ENCODE measurements around the gene SKI.

SKI gene

DNA sequence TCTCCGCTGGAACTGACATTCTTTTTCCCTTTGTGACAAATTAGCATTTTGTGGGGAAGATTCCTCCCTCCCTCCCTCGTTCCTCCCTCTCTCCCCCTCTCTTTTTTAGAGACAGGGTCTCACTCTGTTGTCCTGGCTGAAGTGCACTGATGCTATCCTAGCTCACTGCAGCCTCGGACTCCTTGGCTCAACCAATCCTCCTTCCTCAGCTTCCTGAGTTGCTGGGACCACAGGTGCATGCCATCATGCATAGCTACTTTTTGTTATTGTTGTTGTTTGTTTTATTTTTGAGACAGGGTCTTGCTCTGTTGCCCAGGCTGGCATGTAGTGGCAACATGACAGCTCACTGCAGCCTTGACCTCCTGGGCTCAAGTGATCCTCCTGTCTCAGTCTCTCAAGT, 6.8 kb upstream of the SKI start:
- no peaks in the 10 kb centered on the region for H3K9me3 ChIP-seq (ENCODE audit: control insufficient read depth, low read length)
- H3K36me3 ChIP-seq (ENCODE audit: control insufficient read depth, insufficient read depth, low read length), result no peaks in the 10 kb centered on the region
- H3K27ac ChIP-seq (ENCODE audit: insufficient read depth, low read length, poor library complexity, severe bottlenecking), result no peak overlapping the region
- DNase-seq, result no peak
- H3K4me1 ChIP-seq (ENCODE audit: control insufficient read depth, insufficient read depth, low read length, poor library complexity, severe bottlenecking), result no peaks in the 10 kb centered on the region
- H3K4me3 ChIP-seq (ENCODE audit: insufficient read depth, low read depth, low read length, poor library complexity, severe bottlenecking), result no peak overlapping the region
- no peaks in the 10 kb centered on the region for H3K27me3 ChIP-seq (replicated peaks; ENCODE audit: control insufficient read depth, insufficient read depth, low read length, poor library complexity, severe bottlenecking)

DNA sequence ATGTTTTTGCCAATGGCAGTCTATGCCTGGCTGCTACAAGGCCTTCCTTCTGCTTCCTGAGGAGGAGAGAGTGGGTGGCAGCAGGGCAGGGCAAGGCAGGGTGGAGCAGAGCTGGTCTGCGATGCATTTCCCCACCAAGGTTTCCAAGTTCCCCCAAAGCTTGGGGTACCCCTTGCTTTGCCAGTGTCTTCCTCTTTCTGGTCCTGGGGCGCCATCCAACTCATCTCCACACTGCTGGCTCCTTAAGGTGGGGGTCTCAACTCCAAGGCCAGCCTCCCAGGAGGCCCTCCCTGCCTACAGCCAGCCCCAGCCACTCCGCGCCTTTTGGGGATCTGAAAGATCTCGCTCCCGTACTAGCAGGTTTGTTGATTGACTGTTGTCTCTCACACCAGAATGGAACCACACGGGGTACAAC, 3.9 kb upstream of the SKI start:
- DNase-seq, result no peak
- H3K4me3 ChIP-seq (ENCODE audit: insufficient read depth, low read depth, low read length, poor library complexity, severe bottlenecking), result no peak overlapping the region

DNA sequence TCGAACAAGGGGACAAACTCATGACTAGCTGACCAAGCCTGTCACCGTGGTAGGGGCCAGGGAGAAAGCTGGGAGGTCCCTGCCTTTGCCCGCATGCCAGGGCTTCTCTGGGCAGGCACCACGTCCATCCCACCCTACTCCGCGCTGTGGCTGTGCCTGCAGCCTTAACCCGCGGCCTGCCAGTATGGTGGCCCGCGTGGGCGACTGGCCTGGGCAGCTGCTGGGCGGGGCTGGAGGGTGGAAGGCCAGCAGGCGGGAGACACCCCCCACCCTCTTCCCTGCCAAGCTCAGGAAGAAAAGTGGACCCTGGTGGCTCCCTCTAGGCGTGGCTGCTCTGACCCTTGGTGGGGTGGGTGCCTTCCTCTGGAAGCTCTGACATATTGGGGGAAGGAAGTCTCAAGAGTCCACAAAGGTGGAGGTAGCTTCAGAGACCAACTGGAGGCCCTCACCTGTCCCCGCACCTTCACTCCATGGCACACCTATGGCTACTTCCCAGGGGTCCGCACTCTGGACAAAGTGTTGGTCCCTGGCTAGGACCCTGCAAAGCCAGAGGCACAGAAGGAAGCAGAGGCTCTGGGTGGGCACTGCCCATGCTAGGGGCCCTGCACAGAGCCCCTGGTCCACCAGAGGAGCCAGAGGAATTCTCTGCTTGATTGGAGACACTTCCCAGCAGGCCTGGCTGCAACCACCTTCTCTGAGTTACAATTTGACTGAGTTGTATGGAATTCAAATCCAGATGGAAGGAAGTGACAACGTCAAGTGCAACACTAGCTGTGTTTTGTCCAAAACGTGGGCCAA, 3.3 kb upstream of the SKI start:
- Histone ChIP-seq H3K36me3 (ENCODE audit: control insufficient read depth, insufficient read depth, low read length) (peaks cover 2% of the 10 kb centered on the region), H3K9me3 (ENCODE audit: control insufficient read depth, low read length) (no peaks in the 10 kb centered on the region), H3K4me1 (ENCODE audit: control insufficient read depth, insufficient read depth, low read length, poor library complexity, severe bottlenecking) (peaks cover 5% of the 10 kb centered on the region), H3K27ac (ENCODE audit: insufficient read depth, low read length, poor library complexity, severe bottlenecking) (no peak overlapping the region), H3K27me3 (replicated peaks; ENCODE audit: control insufficient read depth, insufficient read depth, low read length, poor library complexity, severe bottlenecking) (no peaks in the 10 kb centered on the region), H3K4me3 (ENCODE audit: insufficient read depth, low read depth, low read length, poor library complexity, severe bottlenecking) (no peak overlapping the region)
- DNase-seq, result no peak

More for the DNA sequence above, 3.9 kb upstream of the SKI start:
- Histone ChIP-seq H3K27ac (ENCODE audit: insufficient read depth, low read length, poor library complexity, severe bottlenecking) (no peak overlapping the region), H3K36me3 (ENCODE audit: control insufficient read depth, insufficient read depth, low read length) (no peaks in the 10 kb centered on the region), H3K9me3 (ENCODE audit: control insufficient read depth, low read length) (no peaks in the 10 kb centered on the region), H3K27me3 (replicated peaks; ENCODE audit: control insufficient read depth, insufficient read depth, low read length, poor library complexity, severe bottlenecking) (no peaks in the 10 kb centered on the region), H3K4me1 (ENCODE audit: control insufficient read depth, insufficient read depth, low read length, poor library complexity, severe bottlenecking) (peaks cover 5% of the 10 kb centered on the region)

DNA sequence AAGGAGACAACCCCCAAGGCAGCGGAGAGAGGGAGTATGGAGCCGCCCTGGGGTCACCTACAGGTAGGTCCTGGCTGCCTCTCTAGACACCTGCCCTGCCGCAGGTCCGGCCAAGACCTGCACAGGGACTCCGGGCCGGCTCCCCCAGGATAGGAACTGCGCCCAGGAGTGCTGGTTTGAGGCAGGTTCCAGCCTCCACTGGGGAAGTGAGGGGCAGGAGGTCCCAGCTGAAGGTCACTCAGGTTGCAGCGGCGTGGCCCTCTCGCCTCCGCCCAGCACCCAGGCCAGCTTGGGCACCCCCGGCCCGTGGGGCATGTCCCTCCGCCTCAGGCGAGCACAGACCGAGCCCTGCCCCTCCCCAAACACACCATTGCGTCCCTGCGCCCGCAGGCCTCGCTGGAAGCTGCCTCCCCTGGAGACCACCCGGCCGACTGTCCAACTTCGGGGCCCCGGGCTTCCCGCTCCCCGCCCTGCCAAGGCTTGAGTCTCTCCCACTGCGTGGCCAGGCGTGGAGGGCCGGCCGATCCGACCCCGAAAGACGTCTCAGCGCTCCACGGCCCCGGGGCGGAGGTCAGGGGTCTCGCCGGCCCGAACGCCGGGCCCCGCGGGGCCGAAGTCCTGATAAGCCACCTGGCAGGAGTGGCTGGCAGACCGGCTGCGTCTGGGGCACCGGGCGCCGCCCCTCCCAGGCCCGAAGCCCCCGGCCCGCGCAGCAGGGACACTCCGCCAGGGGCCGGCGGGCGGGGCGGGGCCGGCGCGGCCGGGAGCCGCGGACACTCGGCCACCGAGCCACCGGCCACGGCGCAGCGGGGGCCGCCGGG, 1.4 kb upstream of the SKI start:
- H3K9me3 ChIP-seq (ENCODE audit: control insufficient read depth, low read length), result no peaks in the 10 kb centered on the region
- H3K4me1 ChIP-seq (ENCODE audit: control insufficient read depth, insufficient read depth, low read length, poor library complexity, severe bottlenecking), result peaks cover 8% of the 10 kb centered on the region
- H3K27me3 ChIP-seq (replicated peaks; ENCODE audit: control insufficient read depth, insufficient read depth, low read length, poor library complexity, severe bottlenecking), result no peaks in the 10 kb centered on the region
- H3K4me3 ChIP-seq (ENCODE audit: insufficient read depth, low read depth, low read length, poor library complexity, severe bottlenecking), result peak overlapping the region; percentile 32
- DNase-seq, result no peak
- H3K27ac ChIP-seq (ENCODE audit: insufficient read depth, low read length, poor library complexity, severe bottlenecking), result peak overlapping the region; percentile 61
- H3K36me3 ChIP-seq (ENCODE audit: control insufficient read depth, insufficient read depth, low read length), result peaks cover 5% of the 10 kb centered on the region

DNA sequence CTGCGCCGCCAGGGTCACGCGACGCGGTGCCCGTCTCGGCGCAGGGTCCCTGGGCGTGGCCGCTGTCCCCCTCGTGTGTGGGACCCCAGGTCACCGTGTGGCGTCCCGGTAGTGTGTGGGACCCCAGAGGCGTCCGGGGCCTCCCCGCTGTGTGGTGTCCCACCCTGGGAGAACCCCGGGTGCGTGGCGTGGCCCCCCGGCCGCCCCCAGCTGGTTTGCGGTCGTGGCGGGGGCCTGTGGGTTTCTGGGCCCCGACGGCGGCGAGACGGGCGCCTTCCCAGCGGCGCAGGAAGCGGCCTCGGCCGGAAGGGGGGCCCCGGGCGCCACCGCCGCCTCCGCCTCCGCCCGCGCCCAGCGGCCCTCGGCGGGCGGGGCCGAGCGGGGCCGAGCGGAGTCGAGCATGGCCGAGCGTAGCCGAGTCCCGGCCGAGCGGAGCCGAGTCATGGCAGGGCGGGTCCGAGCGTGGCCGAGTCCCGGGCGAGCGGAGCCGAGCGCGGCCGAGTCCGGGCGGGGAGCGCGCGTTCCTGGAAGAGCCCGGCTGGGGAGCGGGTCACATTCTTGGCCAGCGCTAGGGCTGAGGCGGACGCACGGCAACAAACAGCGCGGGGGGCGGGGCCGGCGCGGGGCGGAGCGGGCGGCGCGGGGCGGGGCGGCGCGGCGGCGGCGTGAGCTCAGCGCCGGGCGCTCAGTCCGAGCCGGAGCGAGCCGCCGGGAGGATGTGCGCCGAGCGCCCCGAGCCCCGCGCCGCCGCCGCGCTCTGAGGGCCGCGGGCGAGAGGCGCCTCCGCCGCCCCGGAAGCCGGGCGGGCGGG, 568 bp upstream of the SKI start:
- H3K9me3 ChIP-seq (ENCODE audit: control insufficient read depth, low read length), result no peaks in the 10 kb centered on the region
- peaks cover 10% of the 10 kb centered on the region for H3K4me1 ChIP-seq (ENCODE audit: control insufficient read depth, insufficient read depth, low read length, poor library complexity, severe bottlenecking)
- peaks cover 5% of the 10 kb centered on the region for H3K36me3 ChIP-seq (ENCODE audit: control insufficient read depth, insufficient read depth, low read length)
- H3K27ac ChIP-seq (ENCODE audit: insufficient read depth, low read length, poor library complexity, severe bottlenecking), result peak overlapping the region; percentile 61
- peak; percentile 87 to 91 (median 88) for DNase-seq
- peak overlapping the region; percentile 32 for H3K4me3 ChIP-seq (ENCODE audit: insufficient read depth, low read depth, low read length, poor library complexity, severe bottlenecking)
- no peaks in the 10 kb centered on the region for H3K27me3 ChIP-seq (replicated peaks; ENCODE audit: control insufficient read depth, insufficient read depth, low read length, poor library complexity, severe bottlenecking)

DNA sequence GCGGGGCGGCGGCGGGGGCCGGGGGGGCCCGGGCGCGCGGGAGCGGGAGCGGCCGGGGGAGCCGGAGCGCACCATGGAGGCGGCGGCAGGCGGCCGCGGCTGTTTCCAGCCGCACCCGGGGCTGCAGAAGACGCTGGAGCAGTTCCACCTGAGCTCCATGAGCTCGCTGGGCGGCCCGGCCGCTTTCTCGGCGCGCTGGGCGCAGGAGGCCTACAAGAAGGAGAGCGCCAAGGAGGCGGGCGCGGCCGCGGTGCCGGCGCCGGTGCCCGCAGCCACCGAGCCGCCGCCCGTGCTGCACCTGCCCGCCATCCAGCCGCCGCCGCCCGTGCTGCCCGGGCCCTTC, 546 bp downstream of the SKI start:
- Histone ChIP-seq H3K27me3 (replicated peaks; ENCODE audit: control insufficient read depth, insufficient read depth, low read length, poor library complexity, severe bottlenecking) (no peaks in the 10 kb centered on the region), H3K4me3 (ENCODE audit: insufficient read depth, low read depth, low read length, poor library complexity, severe bottlenecking) (peak overlapping the region; percentile 96), H3K27ac (ENCODE audit: insufficient read depth, low read length, poor library complexity, severe bottlenecking) (peak overlapping the region; percentile 90), H3K9me3 (ENCODE audit: control insufficient read depth, low read length) (no peaks in the 10 kb centered on the region), H3K4me1 (ENCODE audit: control insufficient read depth, insufficient read depth, low read length, poor library complexity, severe bottlenecking) (peaks cover 21% of the 10 kb centered on the region), H3K36me3 (ENCODE audit: control insufficient read depth, insufficient read depth, low read length) (peaks cover 5% of the 10 kb centered on the region)
- DNase-seq, result no peak

DNA sequence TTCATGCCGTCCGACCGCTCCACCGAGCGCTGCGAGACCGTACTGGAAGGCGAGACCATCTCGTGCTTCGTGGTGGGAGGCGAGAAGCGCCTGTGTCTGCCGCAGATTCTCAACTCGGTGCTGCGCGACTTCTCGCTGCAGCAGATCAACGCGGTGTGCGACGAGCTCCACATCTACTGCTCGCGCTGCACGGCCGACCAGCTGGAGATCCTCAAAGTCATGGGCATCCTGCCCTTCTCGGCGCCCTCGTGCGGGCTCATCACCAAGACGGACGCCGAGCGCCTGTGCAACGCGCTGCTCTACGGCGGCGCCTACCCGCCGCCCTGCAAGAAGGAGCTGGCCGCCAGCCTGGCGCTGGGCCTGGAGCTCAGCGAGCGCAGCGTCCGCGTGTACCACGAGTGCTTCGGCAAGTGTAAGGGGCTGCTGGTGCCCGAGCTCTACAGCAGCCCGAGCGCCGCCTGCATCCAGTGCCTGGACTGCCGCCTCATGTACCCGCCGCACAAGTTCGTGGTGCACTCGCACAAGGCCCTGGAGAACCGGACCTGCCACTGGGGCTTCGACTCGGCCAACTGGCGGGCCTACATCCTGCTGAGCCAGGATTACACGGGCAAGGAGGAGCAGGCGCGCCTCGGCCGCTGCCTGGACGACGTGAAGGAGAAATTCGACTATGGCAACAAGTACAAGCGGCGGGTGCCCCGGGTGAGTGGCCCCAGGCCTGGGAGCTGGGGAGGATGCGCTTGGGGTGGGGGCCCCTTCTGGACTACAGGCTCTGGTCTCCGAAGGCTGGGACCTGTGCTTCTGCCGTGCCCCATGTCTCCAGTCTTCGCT, 1.1 kb downstream of the SKI start:
- Histone ChIP-seq H3K9me3 (ENCODE audit: control insufficient read depth, low read length) (no peaks in the 10 kb centered on the region), H3K27me3 (replicated peaks; ENCODE audit: control insufficient read depth, insufficient read depth, low read length, poor library complexity, severe bottlenecking) (no peaks in the 10 kb centered on the region), H3K4me3 (ENCODE audit: insufficient read depth, low read depth, low read length, poor library complexity, severe bottlenecking) (peak overlapping the region; percentile 96), H3K36me3 (ENCODE audit: control insufficient read depth, insufficient read depth, low read length) (peaks cover 5% of the 10 kb centered on the region), H3K27ac (ENCODE audit: insufficient read depth, low read length, poor library complexity, severe bottlenecking) (peak overlapping the region; percentile 90), H3K4me1 (ENCODE audit: control insufficient read depth, insufficient read depth, low read length, poor library complexity, severe bottlenecking) (peaks cover 27% of the 10 kb centered on the region)
- no peak for DNase-seq

DNA sequence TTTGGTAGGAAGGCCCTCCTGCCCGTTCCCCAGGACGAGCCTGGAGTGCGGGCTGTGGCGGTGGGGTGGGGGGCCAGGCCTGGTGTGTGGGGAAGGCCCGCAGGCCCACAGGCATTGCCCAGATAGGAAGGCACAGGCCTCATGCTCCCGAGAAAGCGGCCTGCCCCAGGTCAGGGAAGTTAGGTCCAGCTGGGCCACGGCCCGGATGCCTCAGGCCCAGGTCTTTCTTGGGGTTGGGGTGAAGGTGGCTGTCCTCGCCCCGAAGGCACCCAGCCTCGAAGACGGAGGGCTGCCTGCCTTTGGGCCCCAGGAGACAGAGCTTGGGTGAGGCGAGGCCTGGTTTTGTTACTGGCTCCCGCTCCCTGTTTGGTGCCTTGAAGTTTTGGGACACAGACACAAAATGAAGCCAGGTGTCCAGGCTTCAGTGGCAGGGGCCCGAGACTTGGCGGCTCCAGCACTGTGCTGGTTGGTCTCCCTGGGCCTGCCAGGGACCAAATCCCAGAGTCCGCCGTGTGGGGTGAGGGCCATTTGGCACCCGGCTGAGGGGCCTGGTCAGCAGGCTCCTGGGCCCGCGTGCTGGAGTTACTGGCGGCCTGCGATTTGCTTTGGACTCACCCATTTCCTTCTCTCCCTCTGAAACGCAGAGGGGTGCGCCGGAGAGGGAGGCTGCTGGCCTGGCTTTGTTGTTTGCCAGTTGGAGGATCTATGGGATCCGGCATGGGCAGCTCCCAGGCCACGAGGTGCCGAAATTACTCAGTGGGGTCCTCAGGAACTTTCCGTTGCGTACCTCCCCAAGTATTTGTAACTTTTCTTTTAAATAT, 2.0 kb downstream of the SKI start:
- Histone ChIP-seq H3K27ac (ENCODE audit: insufficient read depth, low read length, poor library complexity, severe bottlenecking) (peak overlapping the region; percentile 90), H3K9me3 (ENCODE audit: control insufficient read depth, low read length) (no peaks in the 10 kb centered on the region), H3K27me3 (replicated peaks; ENCODE audit: control insufficient read depth, insufficient read depth, low read length, poor library complexity, severe bottlenecking) (no peaks in the 10 kb centered on the region), H3K4me3 (ENCODE audit: insufficient read depth, low read depth, low read length, poor library complexity, severe bottlenecking) (peak overlapping the region; percentile 96), H3K36me3 (ENCODE audit: control insufficient read depth, insufficient read depth, low read length) (peaks cover 5% of the 10 kb centered on the region), H3K4me1 (ENCODE audit: control insufficient read depth, insufficient read depth, low read length, poor library complexity, severe bottlenecking) (peaks cover 34% of the 10 kb centered on the region)
- DNase-seq, result no peak
